GM20000 (cell line): ENCODE measurements around the gene LRIT3.
A peak's percentile ranks its signal among the peaks of the same experiment; 100 is the strongest.

Experiments used
- DNase-seq: peaks from one replicate; pipeline ENCODE4 v3.0.0; 2012; ENCODE audit warnings: low spot score
- CTCF ChIP-seq: IDR thresholded peaks from 2 replicates; pipeline ENCODE4 v1.5.1; 2012; ENCODE audit warnings: mild to moderate bottlenecking, control low read depth; ENCODE audit errors: extremely low read depth, missing control alignments

The LRIT3 gene

GRCh38 chr4:109810552-109811387, 37.1 kb upstream of the LRIT3 start:
- no peak for DNase-seq
- TF ChIP-seq CTCF, result no peak

GRCh38 chr4:109811707-109812106, 36.2 kb upstream of the LRIT3 start:
- no peak for DNase-seq
- TF ChIP-seq CTCF, result no peak

- TF ChIP-seq CTCF, result no peak
- peak; percentile 89 for DNase-seq
These were observed 32.5 kb upstream of the LRIT3 start, which contains the start of gene GAR1 for GRCh38 chr4:109815151-109816081. Gene GAR1 (plus strand): TSS chr4:109815762. CDS start chr4:109816165, 403 bp downstream.

GRCh38 chr4:109816082-109816442, 31.8 kb upstream of the LRIT3 start:
- peak; percentile 8 for DNase-seq
- no peak for TF ChIP-seq CTCF

- no peak for DNase-seq
- TF ChIP-seq CTCF, result no peak
These were observed 31.0 kb upstream of the LRIT3 start for GRCh38 chr4:109816894-109817293.

- TF ChIP-seq CTCF, result no peak
- DNase-seq, result no peak
These were observed 29.6 kb upstream of the LRIT3 start for GRCh38 chr4:109818268-109818667.

GRCh38 chr4:109820563-109820962, 27.3 kb upstream of the LRIT3 start:
- no peak for TF ChIP-seq CTCF
- DNase-seq, result no peak
